ENCODE results near the gene ZC3H8.

ZC3H8 gene

DNA sequence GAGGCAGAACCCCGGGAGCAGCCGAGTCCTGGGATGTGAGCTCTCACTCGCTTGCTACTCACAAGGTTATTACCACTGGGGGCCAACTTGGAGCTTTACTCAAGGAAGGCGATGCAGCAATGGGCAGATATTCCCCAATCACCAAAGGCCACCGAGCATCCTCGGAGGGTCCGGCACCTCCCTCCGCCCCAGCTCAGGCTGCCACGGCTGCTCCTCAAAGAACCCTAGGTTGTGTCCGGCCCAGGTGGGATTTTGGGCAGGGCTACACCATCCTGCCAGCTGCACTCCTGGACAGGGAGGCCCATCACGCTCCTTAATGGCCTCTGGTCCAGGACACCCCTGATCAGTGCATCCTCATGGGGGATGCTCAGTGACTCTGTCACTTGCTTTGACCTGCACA, 91.9 kb downstream of the ZC3H8 start:
- DNase-seq = no peak

DNA sequence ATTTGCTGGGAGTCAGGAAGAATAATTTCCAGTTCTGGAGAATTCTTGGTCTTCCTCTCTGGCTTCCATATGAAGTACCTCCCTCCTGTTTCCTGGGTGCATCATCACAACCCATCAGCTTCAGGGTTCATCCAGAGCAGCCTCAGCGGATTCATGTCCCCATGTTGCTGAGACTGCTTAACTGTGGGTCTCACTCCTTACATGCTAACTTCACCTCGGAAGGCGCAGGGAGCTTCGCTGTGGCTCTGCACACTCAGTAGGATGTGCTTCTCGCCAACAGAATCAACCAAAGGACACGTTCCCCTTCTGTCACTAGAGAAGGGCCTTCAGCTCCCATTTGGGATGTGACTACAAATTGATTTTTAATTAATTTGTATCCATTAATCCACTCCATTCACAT, 92.5 kb downstream of the ZC3H8 start:
- DNase-seq = no peak

All from T1000 (cell line).